ENCODE measurements around the gene CHRNA4. TPM values are rescaled to one million over a fixed set of nuclear protein-coding genes. Genes with fewer than 3 reads are reported as not detected.

CHRNA4 gene
- total RNA-seq, 1 donor from 2014 or later: not detected

GRCh38 chr20:63330940-63331339 lies 30.2 kb downstream of the CHRNA4 start:
- intact Hi-C loops (cut with micrococcal nuclease): no loop called here
- H3K27me3 Mint-ChIP-seq (ENCODE audit: insufficient read depth): no peaks in the 10 kb centered on the region
- H3K36me3 Mint-ChIP-seq (ENCODE audit: low read depth): no peaks in the 10 kb centered on the region
- no peak overlapping the region for H3K4me3 Mint-ChIP-seq
- no peak overlapping the region for H3K27ac Mint-ChIP-seq
- peaks cover 8% of the 10 kb centered on the region for H3K9me3 Mint-ChIP-seq
- H3K4me1 Mint-ChIP-seq (ENCODE audit: low read depth): no peaks in the 10 kb centered on the region
- DNase-seq (ENCODE audit: low spot score): no peak

- intact Hi-C loops (cut with micrococcal nuclease): no loop called here
- Mint-ChIP-seq H3K27ac (no peak overlapping the region), H3K9me3 (peaks cover 8% of the 10 kb centered on the region), H3K27me3 (ENCODE audit: insufficient read depth) (no peaks in the 10 kb centered on the region), H3K4me1 (ENCODE audit: low read depth) (no peaks in the 10 kb centered on the region), H3K4me3 (no peak overlapping the region), H3K36me3 (ENCODE audit: low read depth) (no peaks in the 10 kb centered on the region)
- DNase-seq (ENCODE audit: low spot score): no peak
Observed at GRCh38 chr20:63330084-63330760, 30.9 kb downstream of the CHRNA4 start.

- H3K4me3 Mint-ChIP-seq: no peak overlapping the region
- DNase-seq (ENCODE audit: low spot score): no peak
Observed at GRCh38 chr20:63329331-63330083, 31.6 kb downstream of the CHRNA4 start.

GRCh38 chr20:63328718-63329275 lies 32.4 kb downstream of the CHRNA4 start:
- H3K4me1 Mint-ChIP-seq (ENCODE audit: low read depth): no peaks in the 10 kb centered on the region
- H3K27ac Mint-ChIP-seq: no peak overlapping the region
- peaks cover 4% of the 10 kb centered on the region for H3K27me3 Mint-ChIP-seq (ENCODE audit: insufficient read depth)
- H3K36me3 Mint-ChIP-seq (ENCODE audit: low read depth): no peaks in the 10 kb centered on the region
- H3K9me3 Mint-ChIP-seq: peaks cover 8% of the 10 kb centered on the region
- DNase-seq (ENCODE audit: low spot score): no peak
- intact Hi-C loops (cut with micrococcal nuclease): no loop called here
- no peak overlapping the region for H3K4me3 Mint-ChIP-seq

More at GRCh38 chr20:63329331-63330083, 31.6 kb downstream of the CHRNA4 start:
- intact Hi-C loops (cut with micrococcal nuclease): no loop called here
- H3K27ac Mint-ChIP-seq: no peak overlapping the region
- peaks cover 8% of the 10 kb centered on the region for H3K9me3 Mint-ChIP-seq
- no peaks in the 10 kb centered on the region for H3K27me3 Mint-ChIP-seq (ENCODE audit: insufficient read depth)
- no peaks in the 10 kb centered on the region for H3K36me3 Mint-ChIP-seq (ENCODE audit: low read depth)
- H3K4me1 Mint-ChIP-seq (ENCODE audit: low read depth): no peaks in the 10 kb centered on the region

- Mint-ChIP-seq H3K4me1 (ENCODE audit: low read depth) (no peaks in the 10 kb centered on the region), H3K27ac (no peak overlapping the region), H3K9me3 (peaks cover 8% of the 10 kb centered on the region), H3K36me3 (ENCODE audit: low read depth) (no peaks in the 10 kb centered on the region), H3K27me3 (ENCODE audit: insufficient read depth) (peaks cover 6% of the 10 kb centered on the region), H3K4me3 (no peak overlapping the region)
- no peak for DNase-seq (ENCODE audit: low spot score)
- intact Hi-C loops (cut with micrococcal nuclease): no loop called here
Observed at GRCh38 chr20:63328026-63328700, 33.0 kb downstream of the CHRNA4 start.

GRCh38 chr20:63327231-63327745 lies 33.9 kb downstream of the CHRNA4 start:
- intact Hi-C loops (cut with micrococcal nuclease): no loop called here
- Mint-ChIP-seq H3K36me3 (ENCODE audit: low read depth) (no peaks in the 10 kb centered on the region), H3K9me3 (peaks cover 8% of the 10 kb centered on the region), H3K4me1 (ENCODE audit: low read depth) (no peaks in the 10 kb centered on the region), H3K27me3 (ENCODE audit: insufficient read depth) (peaks cover 6% of the 10 kb centered on the region), H3K4me3 (no peak overlapping the region), H3K27ac (peak overlapping the region; percentile 65)
- no peak for DNase-seq (ENCODE audit: low spot score)

- no peak for DNase-seq (ENCODE audit: low spot score)
- H3K27me3 Mint-ChIP-seq (ENCODE audit: insufficient read depth): peaks cover 6% of the 10 kb centered on the region
- intact Hi-C loops (cut with micrococcal nuclease): no loop called here
- H3K36me3 Mint-ChIP-seq (ENCODE audit: low read depth): no peaks in the 10 kb centered on the region
- H3K4me1 Mint-ChIP-seq (ENCODE audit: low read depth): no peaks in the 10 kb centered on the region
- H3K4me3 Mint-ChIP-seq: no peak overlapping the region
- peak overlapping the region; percentile 65 for H3K27ac Mint-ChIP-seq
- peaks cover 3% of the 10 kb centered on the region for H3K9me3 Mint-ChIP-seq
Observed at GRCh38 chr20:63326314-63327230, 34.6 kb downstream of the CHRNA4 start.

- no peak overlapping the region for H3K4me3 Mint-ChIP-seq
- H3K4me1 Mint-ChIP-seq (ENCODE audit: low read depth): no peaks in the 10 kb centered on the region
- no peaks in the 10 kb centered on the region for H3K36me3 Mint-ChIP-seq (ENCODE audit: low read depth)
- peaks cover 6% of the 10 kb centered on the region for H3K27me3 Mint-ChIP-seq (ENCODE audit: insufficient read depth)
- intact Hi-C loops (cut with micrococcal nuclease): no loop called here
- no peak for DNase-seq (ENCODE audit: low spot score)
- H3K9me3 Mint-ChIP-seq: no peaks in the 10 kb centered on the region
- no peak overlapping the region for H3K27ac Mint-ChIP-seq
Observed at GRCh38 chr20:63325554-63326313, 35.4 kb downstream of the CHRNA4 start.

- H3K4me1 Mint-ChIP-seq (ENCODE audit: low read depth): no peaks in the 10 kb centered on the region
- peaks cover 6% of the 10 kb centered on the region for H3K27me3 Mint-ChIP-seq (ENCODE audit: insufficient read depth)
- no peaks in the 10 kb centered on the region for H3K9me3 Mint-ChIP-seq
- no peak overlapping the region for H3K27ac Mint-ChIP-seq
- intact Hi-C loops (cut with micrococcal nuclease): no loop called here
- no peak overlapping the region for H3K4me3 Mint-ChIP-seq
- DNase-seq (ENCODE audit: low spot score): no peak
- no peaks in the 10 kb centered on the region for H3K36me3 Mint-ChIP-seq (ENCODE audit: low read depth)
Observed at GRCh38 chr20:63325021-63325471, 36.1 kb downstream of the CHRNA4 start.

- no peak for DNase-seq (ENCODE audit: low spot score)
- Mint-ChIP-seq H3K27ac (no peak overlapping the region), H3K36me3 (ENCODE audit: low read depth) (no peaks in the 10 kb centered on the region), H3K27me3 (ENCODE audit: insufficient read depth) (peaks cover 6% of the 10 kb centered on the region), H3K9me3 (no peaks in the 10 kb centered on the region), H3K4me1 (ENCODE audit: low read depth) (no peaks in the 10 kb centered on the region), H3K4me3 (no peak overlapping the region)
- intact Hi-C loops (cut with micrococcal nuclease): no loop called here
Observed at GRCh38 chr20:63323357-63323981, 37.7 kb downstream of the CHRNA4 start.

GRCh38 chr20:63322933-63323273 lies 38.2 kb downstream of the CHRNA4 start:
- no peak for DNase-seq (ENCODE audit: low spot score)
- no peaks in the 10 kb centered on the region for H3K4me1 Mint-ChIP-seq (ENCODE audit: low read depth)
- H3K27me3 Mint-ChIP-seq (ENCODE audit: insufficient read depth): peaks cover 6% of the 10 kb centered on the region
- H3K4me3 Mint-ChIP-seq: no peak overlapping the region
- no peaks in the 10 kb centered on the region for H3K36me3 Mint-ChIP-seq (ENCODE audit: low read depth)
- no peaks in the 10 kb centered on the region for H3K9me3 Mint-ChIP-seq
- no peak overlapping the region for H3K27ac Mint-ChIP-seq
- intact Hi-C loops (cut with micrococcal nuclease): no loop called here

All from activated T-helper 1 cell treated with anti-CD3 and anti-CD28 coated beads, Interleukin-12 subunit alpha, Interleukin-12 subunit beta, Interleukin-2, Interleukin-4 antibody, amounts not matched to agents 30 ng/mL and 10 ng/mL and 1 ng/mL, durations not matched to agents 14 hours and 24 hours and 36 hours (primary cell).